ENCODE measurements around the gene INAFM2. TPM values are rescaled to one million over a fixed set of nuclear protein-coding genes. Genes with fewer than 3 reads are reported as not detected.
A peak's percentile ranks its signal among the peaks of the same experiment; 100 is the strongest.

The INAFM2 gene
- total RNA-seq (10 to 100 TPM; 27.1 to 37.1 TPM), polyA plus RNA-seq (ENCODE audit: insufficient read length in 6 of 6) (10 to 100 TPM; 20.5 to 31.1 (median 22.7) TPM)
- long read RNA-seq, donor 1, transcript INAFM2-202 (1 exons, 3,052 nt): major isoform, 26 of 26 reads
- long read RNA-seq, donor 1, partial matches to known transcripts: 0 of 26 reads
- long read RNA-seq, donor 1, other reads (novel, unspliced or antisense): 0 of 26 reads
- long read RNA-seq, donor 2, transcript INAFM2-202 (1 exons, 3,052 nt): major isoform, 21 of 22 reads
- long read RNA-seq, donor 2, partial matches to known transcripts: 0 of 22 reads
- long read RNA-seq, donor 2, other reads (novel, unspliced or antisense): 0 of 22 reads
- long read RNA-seq, donor 3, transcript INAFM2-202 (1 exons, 3,052 nt): major isoform, 9 of 9 reads
- long read RNA-seq, donor 3, partial matches to known transcripts: 0 of 9 reads
- long read RNA-seq, donor 3, other reads (novel, unspliced or antisense): 0 of 9 reads
- long read RNA-seq, donor 4: 0 reads
- long read RNA-seq, donor 5, transcript INAFM2-202 (1 exons, 3,052 nt): major isoform, 20 of 20 reads
- long read RNA-seq, donor 5, partial matches to known transcripts: 0 of 20 reads
- long read RNA-seq, donor 5, other reads (novel, unspliced or antisense): 0 of 20 reads
- long read RNA-seq, donor 6, transcript INAFM2-202 (1 exons, 3,052 nt): major isoform, 9 of 9 reads
- long read RNA-seq, donor 6, partial matches to known transcripts: 0 of 9 reads
- long read RNA-seq, donor 6, other reads (novel, unspliced or antisense): 0 of 9 reads
- long read RNA-seq, donor 7, transcript INAFM2-202 (1 exons, 3,052 nt): major isoform, 12 of 13 reads
- long read RNA-seq, donor 7, partial matches to known transcripts: 0 of 13 reads
- long read RNA-seq, donor 7, other reads (novel, unspliced or antisense): 0 of 13 reads
- long read RNA-seq, donor 8, transcript INAFM2-202 (1 exons, 3,052 nt): major isoform, 14 of 14 reads
- long read RNA-seq, donor 8, partial matches to known transcripts: 0 of 14 reads
- long read RNA-seq, donor 8, other reads (novel, unspliced or antisense): 0 of 14 reads
- long read RNA-seq, donor 9: 0 reads
- long read RNA-seq, donor 10: 0 reads
- long read RNA-seq, donor 11: 0 reads
- long read RNA-seq, donor 12, transcript INAFM2-202 (1 exons, 3,052 nt): major isoform, 20 of 20 reads
- long read RNA-seq, donor 12, partial matches to known transcripts: 0 of 20 reads
- long read RNA-seq, donor 12, other reads (novel, unspliced or antisense): 0 of 20 reads

DNA sequence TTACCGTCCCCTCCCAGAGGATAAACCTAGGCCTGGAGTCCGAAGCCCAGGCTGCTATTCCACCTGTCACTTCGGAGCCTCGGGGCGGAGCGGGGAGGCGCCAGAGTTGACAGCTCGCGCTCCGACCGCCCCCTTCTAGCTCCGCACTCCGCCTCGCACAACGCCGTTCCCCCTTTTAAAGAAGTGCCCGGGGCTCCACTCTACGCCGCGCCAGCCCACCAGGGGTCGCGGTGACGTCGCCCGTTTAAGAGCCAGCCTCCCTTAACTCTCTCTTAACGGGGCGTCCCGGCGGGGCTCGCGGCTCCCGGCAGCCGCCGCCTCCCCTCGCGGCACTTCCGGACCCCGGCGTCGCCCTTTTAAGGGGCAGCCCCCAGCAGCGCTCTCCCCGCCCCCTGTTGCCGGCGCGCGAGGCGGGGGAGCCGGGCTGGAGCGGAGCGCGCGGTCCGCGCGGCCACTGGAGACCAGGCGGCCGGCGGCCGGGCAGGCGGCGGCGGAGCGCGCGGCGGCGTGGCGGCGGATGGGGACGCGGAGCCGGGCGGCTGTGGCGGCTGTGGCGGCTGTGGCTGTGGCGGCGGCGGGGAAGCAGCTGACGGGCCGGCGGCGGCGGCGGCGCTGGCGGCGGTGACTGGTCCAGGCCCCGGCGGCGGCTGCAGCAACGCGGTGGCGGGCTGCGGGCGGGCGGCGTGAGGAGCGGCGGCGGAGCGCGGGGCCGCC, at the start of gene INAFM2:
TSS of gene INAFM2 (plus strand) at position 454 of the 714 bp plus-strand sequence. CDS start 364 bp downstream, outside the sequence.
- Histone ChIP-seq H3K4me3 (peak within 1 kb of the TSS; percentile 67 to 86), H3K27ac (peak within 1 kb of the TSS; percentile 77 to 80), H3K27me3 (no peaks in the 10 kb centered on the region), H3K4me1 (peaks cover 15 to 58% of the 10 kb centered on the region in 2 donors), H3K36me3 (peaks cover 0 to 8% of the 10 kb centered on the region in 2 donors), H3K9me3 (no peaks in the 10 kb centered on the region)
- peak; percentile 91 to 97 (median 94) for DNase-seq
- TF ChIP-seq, protein P1, sequence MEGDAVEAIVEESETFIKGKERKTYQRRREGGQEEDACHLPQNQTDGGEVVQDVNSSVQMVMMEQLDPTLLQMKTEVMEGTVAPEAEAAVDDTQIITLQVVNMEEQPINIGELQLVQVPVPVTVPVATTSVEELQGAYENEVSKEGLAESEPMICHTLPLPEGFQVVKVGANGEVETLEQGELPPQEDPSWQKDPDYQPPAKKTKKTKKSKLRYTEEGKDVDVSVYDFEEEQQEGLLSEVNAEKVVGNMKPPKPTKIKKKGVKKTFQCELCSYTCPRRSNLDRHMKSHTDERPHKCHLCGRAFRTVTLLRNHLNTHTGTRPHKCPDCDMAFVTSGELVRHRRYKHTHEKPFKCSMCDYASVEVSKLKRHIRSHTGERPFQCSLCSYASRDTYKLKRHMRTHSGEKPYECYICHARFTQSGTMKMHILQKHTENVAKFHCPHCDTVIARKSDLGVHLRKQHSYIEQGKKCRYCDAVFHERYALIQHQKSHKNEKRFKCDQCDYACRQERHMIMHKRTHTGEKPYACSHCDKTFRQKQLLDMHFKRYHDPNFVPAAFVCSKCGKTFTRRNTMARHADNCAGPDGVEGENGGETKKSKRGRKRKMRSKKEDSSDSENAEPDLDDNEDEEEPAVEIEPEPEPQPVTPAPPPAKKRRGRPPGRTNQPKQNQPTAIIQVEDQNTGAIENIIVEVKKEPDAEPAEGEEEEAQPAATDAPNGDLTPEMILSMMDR (IDR thresholded peaks at IDR 0.05): peak; percentile 37 to 83
- peak; percentile 93 for ATAC-seq
- intact Hi-C loops (cut with DNase I): no loop called here

DNA sequence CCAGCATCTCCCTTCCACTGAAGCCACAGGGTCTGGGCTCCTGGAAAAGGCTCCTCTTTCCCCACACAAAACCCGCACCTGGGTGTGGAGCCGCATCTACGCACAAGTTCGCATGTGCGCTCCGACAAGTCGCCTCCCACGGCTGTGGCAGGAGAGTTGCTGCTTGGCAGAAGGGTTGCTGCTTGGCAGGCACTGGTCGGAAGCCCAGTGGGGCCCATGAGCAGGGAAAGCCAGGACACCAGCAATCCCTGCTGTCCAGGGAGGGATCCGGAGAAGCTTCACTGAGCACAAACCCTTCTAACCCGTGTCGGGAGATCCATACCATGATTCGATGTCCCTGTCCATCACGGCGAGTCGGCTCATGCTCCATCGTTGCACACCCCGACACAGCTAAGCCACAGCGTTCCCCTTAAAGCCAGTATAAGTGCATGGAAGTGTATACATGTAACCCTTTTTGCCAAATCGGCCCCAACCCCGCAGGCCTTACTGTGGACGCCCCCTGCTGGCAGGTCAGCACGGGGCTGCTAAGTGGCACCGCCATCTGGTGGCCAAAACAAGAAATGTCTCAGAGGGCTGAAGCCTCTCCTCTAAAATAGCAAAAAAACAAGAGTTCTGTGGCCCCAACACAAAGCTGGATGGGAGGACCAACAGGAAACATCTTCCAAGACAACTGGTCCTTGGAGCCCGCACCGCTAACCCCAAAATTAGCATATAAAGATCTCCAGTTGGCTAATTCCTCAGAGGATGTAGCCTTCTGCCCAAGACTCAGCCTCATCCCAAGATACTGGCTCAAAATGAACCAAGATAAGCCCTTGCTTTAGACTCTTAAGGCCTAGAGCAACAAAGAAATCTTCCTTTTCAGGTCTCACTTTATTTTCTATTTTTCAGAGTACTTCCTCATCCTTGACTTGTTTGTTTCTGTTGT, 48.9 kb upstream of the INAFM2 start:
- H3K27me3 ChIP-seq: peaks cover 6 to 24% of the 10 kb centered on the region in 2 donors
- TF ChIP-seq, protein P1 (IDR thresholded peaks at IDR 0.05): peak; percentile 99 to 100
- peaks cover 3 to 31% of the 10 kb centered on the region in 2 donors for H3K4me1 ChIP-seq
- no peaks in the 10 kb centered on the region for H3K9me3 ChIP-seq
- ATAC-seq: peak; percentile 84
- DNase-seq: peak; percentile 56 to 95 (median 84)
- intact Hi-C loops (cut with DNase I): loop anchor here in 1 of 2 donors (2.0 to 5.0 kb wide), 2 partner anchors 56 to 227 kb away; no protein-coding TSS in a partner anchor
- H3K4me3 ChIP-seq: no peak overlapping the region
- H3K27ac ChIP-seq: no peak overlapping the region
- H3K36me3 ChIP-seq: no peaks in the 10 kb centered on the region

DNA sequence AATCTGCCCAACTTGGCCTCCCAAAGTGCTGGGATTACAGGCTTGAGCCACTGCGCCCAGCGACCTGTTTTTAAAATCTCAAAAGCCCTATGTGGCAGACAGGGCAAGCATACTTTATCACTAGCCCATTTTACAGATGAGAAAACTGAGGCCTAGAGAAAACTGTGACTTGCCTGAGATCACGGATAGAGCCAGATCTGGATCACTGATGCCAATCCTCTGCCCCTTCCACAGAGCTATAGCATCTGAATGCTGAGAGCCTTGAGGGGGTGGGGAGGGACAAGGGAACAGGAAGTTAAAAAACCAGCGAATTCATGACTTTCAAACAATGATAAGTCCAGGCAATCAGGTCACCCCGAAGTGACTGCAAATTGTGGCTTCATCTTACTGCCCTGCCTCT, 48.0 kb upstream of the INAFM2 start:
- Histone ChIP-seq H3K9me3 (no peaks in the 10 kb centered on the region), H3K4me3 (no peak overlapping the region), H3K27ac (no peak overlapping the region), H3K36me3 (no peaks in the 10 kb centered on the region), H3K27me3 (peaks cover 15 to 34% of the 10 kb centered on the region in 2 donors), H3K4me1 (peaks cover 6 to 36% of the 10 kb centered on the region in 2 donors)
- DNase-seq (no peak), ATAC-seq (no peak)
- intact Hi-C loops (cut with DNase I): loop anchor here in 1 of 2 donors (2.0 kb wide), 1 partner anchor 57 kb away; no protein-coding TSS in a partner anchor
- TF ChIP-seq, protein P1 (IDR thresholded peaks at IDR 0.05): no peak

GRCh38 chr15:40275954-40276353, 47.5 kb upstream of the INAFM2 start:
- Histone ChIP-seq H3K36me3 (no peaks in the 10 kb centered on the region), H3K9me3 (no peaks in the 10 kb centered on the region), H3K4me1 (peaks cover 6 to 36% of the 10 kb centered on the region in 2 donors), H3K27me3 (peaks cover 19 to 38% of the 10 kb centered on the region in 2 donors), H3K27ac (no peak overlapping the region), H3K4me3 (no peak overlapping the region)
- ATAC-seq (no peak), DNase-seq (peak in 1 of 4 donors; percentile 60)
- intact Hi-C loops (cut with DNase I): loop anchor here in 1 of 2 donors (2.0 kb wide), 1 partner anchor 57 kb away; no protein-coding TSS in a partner anchor
- TF ChIP-seq, protein P1 (IDR thresholded peaks at IDR 0.05): no peak
